A673 (cell line): ENCODE data around the gene GADD45A. TPM values are rescaled to one million over a fixed set of nuclear protein-coding genes. Genes with fewer than 3 reads are reported as not detected.

ENCODE experiments used
- BruUV-seq: library from RNA; stranded (reverse); fragments of 400-500 nt; replicated peaks from 2 replicates; lab custom pipeline; 2021; lab: Mats Ljungman, UMichigan
- CTCF ChIA-PET: fragments of 300-600 bp; sonication (Branson Sonifier 250); formaldehyde crosslinking; loops from one replicate; lab custom pipeline; 2022; ENCODE audit warnings: antibody characterized with exemption; lab: Charles Lee
- POLR2A ChIA-PET: fragments of 300-600 bp; sonication (Branson Sonifier 250); formaldehyde crosslinking; loops from one replicate; lab custom pipeline; 2022; ENCODE audit warnings: antibody characterized with exemption; ENCODE audit not compliant: low non-redundant PET; lab: Charles Lee
- DNase-seq: peaks from one replicate; pipeline ENCODE4 v3.0.0-alpha.2; 2015; ENCODE audit warnings: low spot score
- H3K27ac ChIP-seq: fragments of 200-600 bp; sonication (generic); 2 replicates; pipeline ENCODE4 v1.5.1; 2016; ENCODE audit warnings: mixed run types, low read depth, mild to moderate bottlenecking, mixed read lengths, antibody characterized with exemption, low read length; ENCODE audit not compliant: poor library complexity, severe bottlenecking
- H3K27me3 ChIP-seq: fragments of 200-600 bp; sonication (generic); replicated peaks from 2 replicates; pipeline ENCODE4 v1.6.1; 2017; ENCODE audit warnings: mixed run types, low read depth, mild to moderate bottlenecking, mixed read lengths, antibody characterized with exemption, low read length; ENCODE audit not compliant: insufficient read depth, poor library complexity
- H3K36me3 ChIP-seq: fragments of 200-600 bp; sonication (generic); 2 replicates; pipeline ENCODE4 v1.6.1; 2016; ENCODE audit warnings: mixed run types, mild to moderate bottlenecking, mixed read lengths, antibody characterized with exemption, low read length; ENCODE audit not compliant: insufficient read depth, poor library complexity, severe bottlenecking
- H3K4me1 ChIP-seq: fragments of 200-600 bp; sonication (generic); 2 replicates; pipeline ENCODE4 v1.6.1; 2017; ENCODE audit warnings: mixed run types, mild to moderate bottlenecking, mixed read lengths, antibody characterized with exemption, low read length; ENCODE audit not compliant: insufficient read depth, poor library complexity, severe bottlenecking
- H3K4me3 ChIP-seq: fragments of 200-600 bp; sonication (generic); 2 replicates; pipeline ENCODE4 v1.5.1; 2016; ENCODE audit warnings: low read depth, mixed run types, mild to moderate bottlenecking, mixed read lengths, low read length; ENCODE audit not compliant: poor library complexity, severe bottlenecking
- H3K9me3 ChIP-seq: fragments of 200-600 bp; sonication (generic); 2 replicates; pipeline ENCODE4 v1.6.1; 2016; ENCODE audit warnings: mixed run types, low read depth, mild to moderate bottlenecking, mixed read lengths, antibody characterized with exemption, low read length; ENCODE audit not compliant: poor library complexity, severe bottlenecking
- CTCF ChIP-seq: fragments of 300-800, 200-600 bp; sonication (generic); conservative IDR thresholded peaks from 2 replicates; pipeline ENCODE4 v1.5.1; 2017; ENCODE audit warnings: low read depth, mild to moderate bottlenecking, antibody characterized with exemption, low read length, moderate library complexity, mixed read lengths
- EZH2 ChIP-seq: fragments of 200-600 bp; sonication (generic); IDR thresholded peaks from 2 replicates; pipeline ENCODE4 v1.6.1; 2017; ENCODE audit warnings: borderline replicate concordance, low read depth, mild to moderate bottlenecking, mixed read lengths, antibody characterized with exemption, low read length; ENCODE audit not compliant: poor library complexity, severe bottlenecking
- intact Hi-C: fragments of 100-400 bp; cut with micrococcal nuclease; formaldehyde crosslinking; loops from one replicate; pipeline ENCODE4 v1.10.0; 2022; ENCODE audit not compliant: unreplicated experiment
- total RNA-seq: library from RNA; stranded (reverse); gene quantifications from 2 replicates; pipeline ENCODE4 v1.2.3, GENCODE V29; 2021

The GADD45A gene
- total RNA-seq, 1 experiment from 2014 or later = 39.7 TPM

DNA sequence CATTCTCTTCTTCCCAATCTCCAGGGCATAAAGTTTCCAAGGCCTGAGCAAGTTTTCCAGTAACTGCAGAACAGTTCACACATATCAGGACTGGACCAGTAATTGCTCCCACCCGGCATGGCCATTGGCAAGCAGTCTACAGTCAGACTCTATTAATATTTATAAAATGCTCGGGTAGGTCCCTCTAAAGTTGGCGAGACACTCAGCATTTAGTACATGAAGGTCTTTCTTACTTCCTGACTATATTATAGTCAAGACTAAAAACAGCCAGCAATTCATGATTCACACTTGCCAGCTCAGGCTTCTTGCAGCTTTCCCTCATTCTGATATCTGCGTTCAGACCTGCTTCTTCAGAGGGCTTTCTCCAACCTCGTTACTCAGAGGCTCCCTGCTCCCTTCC lies 25.4 kb downstream of the GADD45A start:
- peak; percentile 41 for DNase-seq
- no peaks in the 10 kb centered on the region for H3K27me3 ChIP-seq
- no peaks in the 10 kb centered on the region for H3K9me3 ChIP-seq
- no peak for TF ChIP-seq CTCF
- TF ChIP-seq EZH2 = no peak
- POLR2A ChIA-PET = interaction anchor here (0.8 kb wide), 1 partner anchor 40 kb away, joined by 4 read pairs; no protein-coding TSS in a partner anchor
- intact Hi-C loops = no loop called here
- H3K36me3 ChIP-seq = peaks cover 4% of the 10 kb centered on the region
- no TSS peak for BruUV-seq
- peak overlapping the region; percentile 38 for H3K27ac ChIP-seq
- peaks cover 23% of the 10 kb centered on the region for H3K4me1 ChIP-seq
- H3K4me3 ChIP-seq = no peak overlapping the region
- CTCF ChIA-PET = no interaction called here

DNA sequence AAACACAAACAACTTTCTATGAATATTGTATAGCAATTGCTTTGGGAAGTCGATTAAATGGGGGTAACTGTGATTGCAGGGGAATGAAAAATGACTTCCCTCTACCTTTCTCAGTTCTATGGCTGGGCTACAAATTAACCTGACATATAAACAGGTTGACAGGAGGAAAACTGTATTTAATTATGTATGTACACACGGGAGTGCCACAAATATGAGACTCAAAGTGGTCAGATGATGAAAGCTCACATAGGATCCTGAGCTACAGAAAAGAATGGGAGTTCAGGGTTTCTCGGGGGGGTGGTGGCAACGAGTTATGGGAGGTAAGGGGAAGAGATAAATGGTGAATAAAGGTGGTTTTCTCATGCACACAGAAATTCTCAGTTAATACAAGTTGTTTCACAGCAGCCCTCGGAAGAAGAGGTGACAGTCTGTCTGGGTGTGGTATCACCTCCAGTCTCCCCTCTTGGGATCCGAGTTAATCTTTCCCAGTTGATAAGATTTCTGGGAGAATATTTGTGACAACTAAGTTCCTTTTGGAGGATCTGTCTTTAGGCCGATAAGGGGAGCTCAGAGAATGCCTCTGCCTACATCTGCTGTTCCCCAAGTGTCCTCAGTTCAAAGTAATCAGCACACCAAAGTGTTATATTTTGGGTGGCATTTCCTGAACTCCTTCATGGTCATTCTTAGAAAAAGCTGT lies 26.3 kb downstream of the GADD45A start:
- ChIA-PET POLR2A (no interaction called here), CTCF (interaction anchor here (0.6 kb wide), 2 partner anchors 11 to 55 kb away, joined by 7 to 8 read pairs; no protein-coding TSS in a partner anchor)
- Histone ChIP-seq H3K9me3 (no peaks in the 10 kb centered on the region), H3K27ac (no peak overlapping the region), H3K4me3 (no peak overlapping the region), H3K36me3 (peaks cover 4% of the 10 kb centered on the region), H3K4me1 (peaks cover 29% of the 10 kb centered on the region), H3K27me3 (no peaks in the 10 kb centered on the region)
- no peak for DNase-seq
- TF ChIP-seq EZH2 (no peak), CTCF (no peak)
- intact Hi-C loops = no loop called here
- BruUV-seq = no TSS peak

- Histone ChIP-seq H3K27me3 (no peaks in the 10 kb centered on the region), H3K9me3 (no peaks in the 10 kb centered on the region), H3K4me1 (peaks cover 34% of the 10 kb centered on the region), H3K4me3 (no peak overlapping the region), H3K27ac (no peak overlapping the region), H3K36me3 (peaks cover 4% of the 10 kb centered on the region)
- TF ChIP-seq EZH2 (no peak), CTCF (no peak)
- intact Hi-C loops = no loop called here
- no TSS peak for BruUV-seq
- POLR2A ChIA-PET = interaction anchor here (0.6 kb wide), 1 partner anchor 12 kb away, joined by 3 read pairs; no protein-coding TSS in a partner anchor
- DNase-seq = no peak
- CTCF ChIA-PET = interaction anchor here (0.6 kb wide), 1 partner anchor 54 kb away, joined by 8 read pairs; no protein-coding TSS in a partner anchor
Observed at GRCh38 chr1:67711855-67712212, 26.8 kb downstream of the GADD45A start.
